Urinary bladder (tissue), 4 donors: ENCODE measurements around the gene CHCHD6. TPM values are rescaled to one million over a fixed set of nuclear protein-coding genes. Genes with fewer than 3 reads are reported as not detected.

Source experiments
- DNase-seq: peaks from one replicate; pipeline ENCODE4 v3.0.0-alpha.2; 2015; ENCODE audit errors: extremely low spot score
- H3K27ac ChIP-seq: one replicate; pipeline ENCODE4 v1.5.1; 2013; ENCODE audit warnings: low read depth, mild to moderate bottlenecking, moderate library complexity
- H3K36me3 ChIP-seq: one replicate; pipeline ENCODE4 v1.6.1; 2013; ENCODE audit warnings: mild to moderate bottlenecking, moderate library complexity; ENCODE audit not compliant: insufficient read depth
- H3K4me1 ChIP-seq: one replicate; pipeline ENCODE4 v1.6.1; 2013; ENCODE audit warnings: mild to moderate bottlenecking, moderate library complexity; ENCODE audit not compliant: insufficient read depth
- H3K4me3 ChIP-seq: one replicate; pipeline ENCODE4 v1.5.1; 2013; ENCODE audit warnings: low read depth, low read length
- WGBS: extraction: QIAGEN DNeasy Blood & Tissue Kit; methylation state at CpG from one replicate; pipeline ENCODE4 v1.1.7; 2013; 5-methylcytosine and 5-hydroxymethylcytosine counted together
- polyA plus RNA-seq: library from polyadenylated mRNA; stranded (reverse); fragments of 200-250 nt; gene quantifications from one replicate; pipeline ENCODE4 v1.2.3, GENCODE V29; 2013
- total RNA-seq: library from RNA; depleted of rRNA; stranded (reverse); fragments of >200 nt; gene quantifications from one replicate; pipeline ENCODE4 v1.2.3, GENCODE V29; 2014
- donor health status: healthy with polysubstance abuse.
- donor health status: healthy.

The CHCHD6 gene
- total and polyA plus RNA-seq, 2 donors, result 5.4 to 20.9 TPM

- DNase-seq, result no peak
- Histone ChIP-seq H3K36me3 (no peaks in the 10 kb centered on the region), H3K4me3 (no peak overlapping the region), H3K27ac (no peak overlapping the region), H3K4me1 (no peaks in the 10 kb centered on the region)
- 82% methylated on average over 4 of the region's 4 CpGs for WGBS
Observed at GRCh38 chr3:126998320-126998719, 294.3 kb downstream of the CHCHD6 start.

GRCh38 chr3:126998728-126999127, 294.7 kb downstream of the CHCHD6 start:
- H3K4me3 ChIP-seq, result no peak overlapping the region
- H3K4me1 ChIP-seq, result no peaks in the 10 kb centered on the region
- H3K27ac ChIP-seq, result no peak overlapping the region
- 53% methylated on average over 3 of the region's 3 CpGs for WGBS
- no peak for DNase-seq
- H3K36me3 ChIP-seq, result no peaks in the 10 kb centered on the region

DNA sequence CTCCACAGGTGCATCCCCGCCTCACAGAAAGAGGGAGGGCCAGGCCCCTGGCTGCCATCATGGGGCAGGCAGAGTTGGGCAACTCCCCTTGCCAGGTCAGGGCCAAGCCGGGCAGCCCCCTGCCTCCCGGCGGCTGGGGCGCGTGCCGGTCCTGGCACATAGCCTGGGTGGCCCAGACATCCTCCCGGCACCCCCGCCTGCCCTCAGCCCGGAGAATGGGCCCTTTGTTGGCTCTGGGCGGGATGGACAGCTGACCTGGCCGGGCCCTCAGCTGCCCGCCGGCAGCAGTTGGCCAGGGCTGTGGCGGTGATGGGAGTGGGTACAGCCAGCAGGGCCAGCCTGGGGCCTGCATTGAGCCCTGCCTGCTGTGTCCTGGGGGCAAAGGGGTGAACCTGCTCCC, 295.3 kb downstream of the CHCHD6 start:
- no peak overlapping the region for H3K4me3 ChIP-seq
- H3K36me3 ChIP-seq, result no peaks in the 10 kb centered on the region
- 87% methylated on average over 15 of the region's 15 CpGs for WGBS
- H3K4me1 ChIP-seq, result no peaks in the 10 kb centered on the region
- H3K27ac ChIP-seq, result no peak overlapping the region
- DNase-seq, result no peak

DNA sequence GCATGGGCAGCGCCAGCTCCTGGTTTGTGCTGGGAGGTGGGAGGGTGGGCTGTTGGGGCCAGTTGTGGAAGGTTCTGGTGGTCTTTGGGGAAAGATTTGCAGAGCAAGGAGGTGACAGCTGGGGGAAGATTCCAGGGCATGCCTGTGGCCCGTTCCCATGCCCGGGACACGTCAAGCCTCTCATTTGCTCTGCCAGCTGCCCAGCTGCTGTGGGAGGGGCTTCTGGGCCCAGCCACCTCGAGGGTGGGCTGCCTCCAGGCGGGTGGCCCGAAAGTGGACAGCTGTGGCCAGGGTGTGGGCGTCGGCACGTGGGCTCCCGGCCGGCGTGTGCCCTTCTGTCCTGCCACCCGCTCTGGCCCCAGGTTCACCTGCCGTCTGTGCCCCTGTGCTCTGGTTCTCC, 296.1 kb downstream of the CHCHD6 start:
- 74% methylated on average over 15 of the region's 15 CpGs for WGBS
- H3K4me3 ChIP-seq, result no peak overlapping the region
- no peaks in the 10 kb centered on the region for H3K4me1 ChIP-seq
- no peak overlapping the region for H3K27ac ChIP-seq
- no peaks in the 10 kb centered on the region for H3K36me3 ChIP-seq
- DNase-seq, result no peak

DNA sequence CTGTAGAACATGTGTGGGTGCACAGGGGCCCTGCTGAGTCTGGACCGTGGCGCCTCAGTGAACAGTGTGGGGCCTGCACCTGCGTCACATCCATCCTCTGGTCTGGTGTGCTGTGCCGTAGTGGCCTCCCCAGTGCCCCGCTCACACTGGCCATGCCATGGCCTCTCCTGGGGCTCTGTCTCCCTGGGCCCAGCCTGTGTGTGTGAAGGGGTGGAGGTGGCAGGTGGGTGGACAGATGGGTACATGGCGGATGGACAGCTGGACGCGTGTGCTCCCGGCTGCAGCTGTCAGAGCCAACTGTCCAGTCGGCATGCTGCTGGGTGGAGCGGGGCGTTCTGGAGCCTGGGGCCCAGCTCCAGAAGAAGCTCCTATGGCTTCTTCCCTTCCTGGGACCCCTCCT, 296.7 kb downstream of the CHCHD6 start:
- WGBS, result 84% methylated on average over 12 of the region's 12 CpGs
- DNase-seq, result no peak
- Histone ChIP-seq H3K4me1 (no peaks in the 10 kb centered on the region), H3K27ac (no peak overlapping the region), H3K4me3 (no peak overlapping the region), H3K36me3 (no peaks in the 10 kb centered on the region)

GRCh38 chr3:127001486-127002194, 297.6 kb downstream of the CHCHD6 start:
- Histone ChIP-seq H3K36me3 (no peaks in the 10 kb centered on the region), H3K27ac (no peak overlapping the region), H3K4me1 (no peaks in the 10 kb centered on the region), H3K4me3 (no peak overlapping the region)
- 66% methylated on average over 23 of the region's 23 CpGs for WGBS
- no peak for DNase-seq

DNA sequence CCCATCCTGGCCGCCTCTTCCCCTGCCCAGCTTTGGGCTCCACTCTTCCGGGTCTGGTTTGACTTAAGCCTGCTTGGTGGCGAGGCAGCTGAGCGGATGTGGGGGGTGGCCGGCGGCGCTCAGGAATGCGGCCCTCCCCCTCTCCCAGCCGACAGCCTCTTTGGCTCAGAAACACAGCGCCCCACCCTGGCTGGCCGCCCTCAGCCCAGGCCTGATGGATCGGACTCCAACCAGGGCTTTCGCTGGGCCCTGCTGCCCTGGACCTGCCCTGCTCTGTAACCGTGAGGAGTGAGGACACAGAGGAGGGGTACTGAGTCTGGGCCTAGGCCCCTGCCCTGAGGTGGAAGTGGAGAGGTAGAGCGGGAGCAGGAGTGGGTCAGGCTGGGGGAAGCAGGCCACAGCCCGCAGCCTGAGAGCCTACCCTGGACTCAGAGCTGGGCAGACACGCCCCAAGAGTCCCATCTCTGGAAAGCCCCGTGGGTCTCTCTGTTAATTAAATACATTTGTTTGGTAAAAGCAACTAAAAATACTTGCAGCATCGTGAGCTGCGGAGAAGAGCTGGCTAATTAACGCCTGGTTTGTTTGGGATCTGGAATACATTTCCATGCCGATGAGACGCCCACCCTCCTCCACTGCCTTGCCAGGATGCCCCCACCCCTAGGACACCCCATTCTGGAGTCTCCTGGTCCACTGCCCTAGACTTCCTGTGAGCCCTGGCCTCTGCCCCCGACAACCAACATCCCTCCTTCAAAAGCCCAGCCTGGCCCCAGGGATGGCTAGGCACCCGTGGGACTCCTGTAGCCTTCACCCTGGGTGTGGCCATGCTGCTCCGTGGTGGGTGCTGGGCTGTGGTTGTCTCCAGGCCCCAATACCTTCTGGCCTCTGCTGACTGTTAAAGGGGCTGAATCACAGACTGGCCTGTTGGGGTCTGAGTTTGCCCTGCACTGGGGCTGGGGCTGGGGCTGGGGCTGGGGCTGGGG, 298.4 kb downstream of the CHCHD6 start:
- Histone ChIP-seq H3K4me3 (no peak overlapping the region), H3K36me3 (no peaks in the 10 kb centered on the region), H3K27ac (no peak overlapping the region), H3K4me1 (no peaks in the 10 kb centered on the region)
- peak; percentile 46 for DNase-seq
- WGBS, result 27% methylated on average over 26 of the region's 26 CpGs

DNA sequence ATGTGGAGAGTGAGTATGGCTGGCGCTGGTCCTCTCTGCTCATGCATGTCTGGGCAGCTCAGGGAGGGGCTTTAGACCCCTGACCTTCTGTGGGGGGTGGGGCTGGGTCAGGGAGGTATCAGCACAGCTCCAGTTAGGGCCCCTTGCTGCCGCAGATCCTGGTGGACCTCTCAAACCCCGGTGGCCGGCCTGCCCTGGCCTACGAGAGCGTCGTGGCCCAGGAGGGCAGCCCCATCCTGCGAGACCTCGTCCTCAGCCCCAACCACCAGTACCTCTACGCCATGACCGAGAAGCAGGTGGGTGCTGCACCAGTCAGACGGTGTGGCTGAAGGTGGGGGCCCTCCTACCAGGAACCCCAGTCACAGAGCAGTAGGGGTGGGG, 299.1 kb downstream of the CHCHD6 start:
- Histone ChIP-seq H3K27ac (no peak overlapping the region), H3K36me3 (no peaks in the 10 kb centered on the region), H3K4me1 (no peaks in the 10 kb centered on the region), H3K4me3 (no peak overlapping the region)
- DNase-seq, result no peak
- WGBS, result 91% methylated on average over 12 of the region's 12 CpGs

- no peak overlapping the region for H3K27ac ChIP-seq
- no peak overlapping the region for H3K4me3 ChIP-seq
- DNase-seq, result no peak
- H3K36me3 ChIP-seq, result no peaks in the 10 kb centered on the region
- no peaks in the 10 kb centered on the region for H3K4me1 ChIP-seq
- WGBS, result 91% methylated on average over 7 of the region's 7 CpGs
Observed at GRCh38 chr3:127003601-127004280, 299.7 kb downstream of the CHCHD6 start.

GRCh38 chr3:127004641-127005397, 300.8 kb downstream of the CHCHD6 start:
- no peak for DNase-seq
- 95% methylated on average over 32 of the region's 32 CpGs for WGBS
- Histone ChIP-seq H3K4me1 (no peaks in the 10 kb centered on the region), H3K36me3 (no peaks in the 10 kb centered on the region), H3K27ac (no peak overlapping the region), H3K4me3 (no peak overlapping the region)

- no peaks in the 10 kb centered on the region for H3K4me1 ChIP-seq
- WGBS, result 92% methylated on average over 17 of the region's 17 CpGs
Observed at GRCh38 chr3:127005864-127006500, 301.9 kb downstream of the CHCHD6 start.

DNA sequence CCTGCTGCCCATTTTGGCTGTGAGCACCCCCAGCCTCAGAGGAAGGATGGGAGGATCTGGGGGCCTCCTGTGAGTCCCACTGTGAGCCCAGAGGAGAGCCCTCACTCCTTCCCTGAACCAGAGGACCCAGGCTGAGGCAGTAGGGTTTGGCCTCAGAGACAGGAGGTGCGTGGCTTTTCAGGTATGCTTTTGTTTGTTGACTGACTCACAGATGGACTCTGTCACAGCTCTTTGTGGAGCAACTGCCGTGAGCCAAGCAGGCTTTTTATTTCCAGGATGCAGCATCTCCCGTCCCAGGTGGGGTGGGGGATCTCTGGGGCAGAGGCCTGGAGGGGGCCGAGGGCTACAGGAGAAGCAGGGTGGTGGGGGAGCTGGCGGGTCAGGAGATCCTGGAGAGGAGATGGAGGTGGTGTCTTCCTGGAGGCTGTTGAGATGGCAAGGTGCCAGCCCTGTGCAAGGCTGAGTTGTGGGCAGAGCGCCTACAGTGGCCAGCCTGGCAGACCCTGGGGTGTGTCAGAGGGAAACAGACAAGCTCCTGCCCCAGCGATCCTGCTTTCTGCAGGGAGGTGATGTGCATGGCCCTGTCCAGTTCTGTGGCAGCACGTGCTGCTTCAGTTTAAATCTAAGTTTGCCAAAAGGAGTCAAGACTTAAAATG, 302.9 kb downstream of the CHCHD6 start:
- no peak overlapping the region for H3K4me3 ChIP-seq
- WGBS, result 87% methylated on average over 8 of the region's 8 CpGs
- no peaks in the 10 kb centered on the region for H3K36me3 ChIP-seq
- H3K4me1 ChIP-seq, result no peaks in the 10 kb centered on the region
- no peak overlapping the region for H3K27ac ChIP-seq
- no peak for DNase-seq

More at GRCh38 chr3:127005864-127006500, 301.9 kb downstream of the CHCHD6 start:
- Histone ChIP-seq H3K36me3 (no peaks in the 10 kb centered on the region), H3K4me3 (no peak overlapping the region), H3K27ac (no peak overlapping the region)
- no peak for DNase-seq
